GM12801 (cell line): ENCODE results near the gene ASAH2.

Experiments
- TF ChIP-seq, protein P1 (sequence below): IDR thresholded peaks from one replicate; pipeline ENCODE4 v1.5.1; 2011; ENCODE audit warnings: control low read depth; ENCODE audit not compliant: insufficient read length; ENCODE audit errors: extremely low read depth

Gene ASAH2

DNA sequence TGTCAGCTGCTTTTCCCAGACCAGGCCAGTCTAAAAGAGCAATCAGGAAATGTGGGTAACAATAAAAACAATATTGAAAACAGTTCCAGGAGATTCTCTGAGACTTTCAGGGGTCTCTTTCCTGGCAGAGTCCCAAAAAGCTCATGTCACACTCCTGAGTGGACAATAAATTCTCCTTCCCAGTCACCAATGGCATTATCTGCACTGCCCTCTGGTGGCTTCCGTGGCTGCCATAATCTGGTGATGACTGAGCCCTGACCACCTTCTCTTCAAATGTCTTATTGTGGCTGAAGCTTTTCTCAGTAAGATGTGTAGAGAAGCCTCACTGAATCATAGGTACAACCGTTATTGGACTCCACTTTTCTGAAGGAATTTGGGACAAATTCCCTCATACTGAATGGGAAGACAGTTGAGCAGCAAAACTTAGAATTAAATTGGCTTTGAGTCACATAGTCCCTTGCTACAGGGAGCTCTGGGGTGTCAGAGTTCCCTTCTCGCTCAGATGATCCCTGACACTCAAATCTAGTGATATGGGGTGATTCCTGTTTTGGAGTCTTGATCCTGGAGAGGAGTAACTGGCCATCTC lies 24.4 kb upstream of the ASAH2 start:
- TF ChIP-seq, protein P1, sequence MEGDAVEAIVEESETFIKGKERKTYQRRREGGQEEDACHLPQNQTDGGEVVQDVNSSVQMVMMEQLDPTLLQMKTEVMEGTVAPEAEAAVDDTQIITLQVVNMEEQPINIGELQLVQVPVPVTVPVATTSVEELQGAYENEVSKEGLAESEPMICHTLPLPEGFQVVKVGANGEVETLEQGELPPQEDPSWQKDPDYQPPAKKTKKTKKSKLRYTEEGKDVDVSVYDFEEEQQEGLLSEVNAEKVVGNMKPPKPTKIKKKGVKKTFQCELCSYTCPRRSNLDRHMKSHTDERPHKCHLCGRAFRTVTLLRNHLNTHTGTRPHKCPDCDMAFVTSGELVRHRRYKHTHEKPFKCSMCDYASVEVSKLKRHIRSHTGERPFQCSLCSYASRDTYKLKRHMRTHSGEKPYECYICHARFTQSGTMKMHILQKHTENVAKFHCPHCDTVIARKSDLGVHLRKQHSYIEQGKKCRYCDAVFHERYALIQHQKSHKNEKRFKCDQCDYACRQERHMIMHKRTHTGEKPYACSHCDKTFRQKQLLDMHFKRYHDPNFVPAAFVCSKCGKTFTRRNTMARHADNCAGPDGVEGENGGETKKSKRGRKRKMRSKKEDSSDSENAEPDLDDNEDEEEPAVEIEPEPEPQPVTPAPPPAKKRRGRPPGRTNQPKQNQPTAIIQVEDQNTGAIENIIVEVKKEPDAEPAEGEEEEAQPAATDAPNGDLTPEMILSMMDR: no peak

DNA sequence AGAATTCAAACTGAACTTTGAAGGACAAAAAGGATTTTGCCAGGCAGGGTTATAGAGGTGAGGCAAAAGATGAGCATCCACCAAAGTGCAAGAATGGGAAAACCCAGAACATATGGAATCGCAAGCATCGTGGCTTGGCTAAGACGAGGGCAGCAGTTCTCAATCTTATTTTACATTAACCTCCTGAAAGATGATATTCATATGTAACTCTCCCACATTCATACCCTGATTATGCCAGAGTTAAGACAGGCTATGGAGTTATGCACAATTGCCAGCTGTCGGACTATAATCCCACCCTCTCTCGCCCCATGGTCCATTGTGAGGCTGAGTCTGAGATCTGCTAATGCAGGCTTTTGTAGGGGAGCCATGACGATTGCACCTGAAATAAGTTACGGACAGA lies 21.2 kb upstream of the ASAH2 start:
- TF ChIP-seq, protein P1: no peak

DNA sequence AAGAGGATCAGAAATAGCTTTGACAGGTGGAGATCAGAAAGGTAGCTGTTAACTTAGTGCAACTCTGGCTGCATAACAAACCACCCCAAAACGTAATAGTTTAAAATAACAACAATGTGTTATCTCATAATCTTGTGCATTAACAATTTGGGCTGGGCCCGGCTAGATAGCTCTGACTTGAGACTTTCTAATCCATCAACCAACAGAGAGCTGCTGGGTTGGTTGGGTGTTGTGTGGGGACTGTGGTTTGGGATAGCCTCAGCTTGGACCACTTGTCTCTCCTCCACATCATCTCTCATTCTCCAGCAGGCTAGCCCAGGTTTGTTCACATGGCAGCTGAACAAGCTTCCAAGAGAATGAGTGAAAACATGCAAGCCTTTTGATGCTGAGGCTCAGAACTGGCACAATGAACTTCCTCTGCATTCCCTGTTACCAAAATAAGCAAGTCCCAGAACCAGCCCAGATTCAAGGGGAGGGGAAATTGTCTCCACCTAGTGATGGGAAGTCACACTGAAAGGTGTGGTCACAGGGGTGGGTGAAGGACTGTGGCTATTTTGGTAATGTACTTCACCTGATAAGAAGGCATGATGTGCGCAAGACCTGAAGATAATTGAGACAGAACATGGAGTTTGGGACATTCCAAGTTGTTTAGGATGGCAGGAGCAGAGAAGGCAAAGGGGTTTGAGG lies 20.4 kb upstream of the ASAH2 start:
- TF ChIP-seq, protein P1: no peak

DNA sequence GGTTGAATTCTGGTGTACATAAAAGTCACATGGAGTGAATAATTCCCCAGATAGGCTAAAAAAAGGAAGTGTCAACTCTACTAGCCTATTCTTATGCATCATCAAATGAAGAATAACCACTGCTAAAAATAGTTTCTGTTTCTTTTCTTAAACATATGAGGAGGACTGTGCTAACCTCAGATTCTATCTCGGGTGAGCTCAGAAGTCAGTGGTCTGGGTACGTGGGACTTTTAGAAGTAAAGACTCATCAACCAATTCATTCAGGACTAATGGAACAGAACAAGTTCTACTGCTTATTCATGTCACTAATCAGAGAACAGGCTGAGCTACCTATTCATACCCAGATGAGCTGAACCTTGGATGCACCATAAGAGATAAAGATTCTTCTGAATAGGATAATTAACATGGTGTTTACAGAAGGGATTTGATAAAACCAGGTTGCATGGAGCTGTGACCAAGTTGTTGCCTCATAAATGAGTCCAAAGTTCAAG lies 9.5 kb upstream of the ASAH2 start:
- TF ChIP-seq, protein P1: no peak

DNA sequence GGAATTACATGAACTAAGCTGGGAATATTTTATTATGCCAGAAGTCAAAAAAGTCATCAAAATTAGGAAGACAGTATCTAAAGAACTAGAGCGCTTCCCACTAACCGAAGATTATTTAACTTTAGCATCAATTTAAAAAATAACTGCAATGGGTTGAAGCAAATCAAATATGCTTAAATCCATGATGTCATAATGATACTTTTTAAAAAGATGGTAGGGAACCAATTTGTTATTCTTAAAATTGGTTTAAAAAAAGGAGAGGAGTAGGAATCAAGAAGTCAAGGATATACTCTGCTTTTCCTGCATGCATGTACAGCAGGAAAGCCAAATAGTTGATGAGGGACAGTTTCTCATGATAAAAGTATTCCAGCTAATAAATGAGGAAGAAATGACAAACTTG lies 3.2 kb upstream of the ASAH2 start:
- TF ChIP-seq, protein P1: no peak

DNA sequence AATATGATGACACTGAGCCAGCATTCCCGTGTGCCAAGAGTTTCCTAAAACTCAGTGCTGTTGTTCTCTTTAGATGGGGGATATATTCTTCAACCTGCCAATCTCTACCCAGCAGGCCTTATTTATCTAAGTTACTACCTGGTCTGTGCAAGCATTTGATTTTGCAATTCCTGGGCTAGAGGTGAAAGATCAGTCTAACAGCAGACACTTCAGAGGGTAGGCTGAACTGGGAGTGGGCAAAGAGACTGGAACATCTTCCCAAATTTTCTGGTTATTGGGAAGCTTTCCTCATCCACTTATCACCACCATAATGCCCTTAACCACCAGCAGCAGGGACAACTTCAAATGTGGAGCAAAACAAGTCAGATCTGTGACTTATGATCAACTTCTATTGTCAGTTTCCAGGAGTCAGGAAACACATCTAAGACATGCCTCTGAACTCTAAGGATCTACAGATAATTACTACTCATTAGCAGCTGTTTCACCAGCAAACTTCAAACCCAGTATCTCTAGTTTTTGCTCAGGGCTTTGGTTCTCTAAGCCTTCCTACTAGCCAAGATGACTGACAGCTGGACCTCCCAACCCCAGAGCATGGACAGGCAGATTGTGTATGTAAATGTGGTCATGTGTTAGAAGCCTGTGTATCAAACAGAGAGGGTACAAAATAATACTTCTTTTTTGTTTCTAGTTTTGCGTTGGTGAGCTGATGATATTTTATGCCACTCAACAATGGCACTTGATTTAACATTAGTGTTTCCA lies 1.0 kb downstream of the ASAH2 start:
- TF ChIP-seq, protein P1: no peak

DNA sequence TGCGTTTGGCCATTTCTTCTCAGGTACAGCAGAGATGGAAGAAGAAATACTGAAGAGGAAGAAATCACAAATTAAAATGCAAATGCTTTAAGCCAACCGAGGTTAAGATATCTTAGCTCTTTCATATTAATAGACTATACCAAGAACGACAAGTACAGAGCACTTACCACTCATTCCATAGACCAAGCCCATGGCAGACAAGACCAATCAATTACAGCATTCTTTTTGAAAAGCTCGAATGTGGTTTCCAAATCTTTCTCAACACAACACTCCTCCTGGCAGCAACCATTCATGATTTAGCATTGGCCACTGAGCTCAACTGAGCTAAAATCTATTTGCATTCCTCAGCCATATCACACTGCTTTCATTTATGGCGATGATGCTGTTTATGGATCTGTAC lies 2.7 kb downstream of the ASAH2 start:
- TF ChIP-seq, protein P1: no peak
